ENCODE data around the gene CNTN6. TPM values are rescaled to one million over a fixed set of nuclear protein-coding genes. Genes with fewer than 3 reads are reported as not detected.

Gene CNTN6
- total and polyA plus RNA-seq, 4 experiments from 2014 or later: not detected

GRCh38 chr3:1172644-1173043, 79.8 kb downstream of the CNTN6 start:
- no peak for DNase-seq
- Histone ChIP-seq H3K27me3 (ENCODE audit: insufficient read depth, low read length) (no peaks in the 10 kb centered on the region), H3K4me1 (ENCODE audit: insufficient read depth, low read length) (no peaks in the 10 kb centered on the region), H3K36me3 (ENCODE audit: insufficient read depth, low read length) (no peaks in the 10 kb centered on the region), H3K27ac (ENCODE audit: low read depth, low read length) (no peak overlapping the region), H3K9me3 (ENCODE audit: control insufficient read depth in 1 of 2, low read length in 2 of 2) (no peaks in the 10 kb centered on the region), H3K4me3 (ENCODE audit: low read length in 2 of 2) (no peak overlapping the region)
- Mint-ChIP-seq H3K4me3 (no peak overlapping the region), H3K36me3 (no peaks in the 10 kb centered on the region), H3K9me3 (peaks cover 0 to 19% (median 7%) of the 10 kb centered on the region in 8 donors), H3K4me1 (no peaks in the 10 kb centered on the region), H3K27ac (no peak overlapping the region), H3K27me3 (no peaks in the 10 kb centered on the region)
- ChIA-PET POLR2A (ENCODE audit: partially characterized antibody) (no interaction called here), CTCF (ENCODE audit: partially characterized antibody) (no interaction called here)
- intact Hi-C loops (cut with micrococcal nuclease): no loop called here

- H3K4me1 ChIP-seq (ENCODE audit: insufficient read depth, low read length): no peaks in the 10 kb centered on the region
- no peak overlapping the region for H3K27ac Mint-ChIP-seq
Observed at GRCh38 chr3:1179146-1179545, 86.3 kb downstream of the CNTN6 start.

GRCh38 chr3:1183320-1184048, 90.7 kb downstream of the CNTN6 start:
- ChIA-PET CTCF (ENCODE audit: partially characterized antibody) (no interaction called here), POLR2A (ENCODE audit: partially characterized antibody) (no interaction called here)
- no peaks in the 10 kb centered on the region for H3K36me3 Mint-ChIP-seq
- H3K27me3 ChIP-seq (ENCODE audit: insufficient read depth, low read length): no peaks in the 10 kb centered on the region
- no peak overlapping the region for H3K27ac ChIP-seq (ENCODE audit: low read depth, low read length)
- no peaks in the 10 kb centered on the region for H3K9me3 ChIP-seq (ENCODE audit: control insufficient read depth in 1 of 2, low read length in 2 of 2)
- no peaks in the 10 kb centered on the region for H3K4me1 Mint-ChIP-seq
- no peaks in the 10 kb centered on the region for H3K36me3 ChIP-seq (ENCODE audit: insufficient read depth, low read length)
- H3K4me3 Mint-ChIP-seq: no peak overlapping the region
- intact Hi-C loops (cut with micrococcal nuclease): no loop called here
- H3K27me3 Mint-ChIP-seq: no peaks in the 10 kb centered on the region
- no peak overlapping the region for H3K4me3 ChIP-seq (ENCODE audit: low read length in 2 of 2)
- no peaks in the 10 kb centered on the region for H3K4me1 ChIP-seq (ENCODE audit: insufficient read depth, low read length)
- no peak for DNase-seq
- no peak overlapping the region for H3K27ac Mint-ChIP-seq
- H3K9me3 Mint-ChIP-seq: peaks cover 0 to 6% (median 0%) of the 10 kb centered on the region in 8 donors

More at GRCh38 chr3:1179146-1179545, 86.3 kb downstream of the CNTN6 start:
- H3K4me1 Mint-ChIP-seq: no peaks in the 10 kb centered on the region
- no peaks in the 10 kb centered on the region for H3K36me3 ChIP-seq (ENCODE audit: insufficient read depth, low read length)
- ChIA-PET POLR2A (ENCODE audit: partially characterized antibody) (no interaction called here), CTCF (ENCODE audit: partially characterized antibody) (no interaction called here)
- H3K4me3 ChIP-seq (ENCODE audit: low read length in 2 of 2): no peak overlapping the region
- no peak for DNase-seq
- no peak overlapping the region for H3K27ac ChIP-seq (ENCODE audit: low read depth, low read length)
- no peaks in the 10 kb centered on the region for H3K36me3 Mint-ChIP-seq
- no peaks in the 10 kb centered on the region for H3K27me3 ChIP-seq (ENCODE audit: insufficient read depth, low read length)
- peaks cover 0 to 23% (median 4%) of the 10 kb centered on the region in 8 donors for H3K9me3 Mint-ChIP-seq
- no peak overlapping the region for H3K4me3 Mint-ChIP-seq
- no peaks in the 10 kb centered on the region for H3K27me3 Mint-ChIP-seq
- intact Hi-C loops (cut with micrococcal nuclease): no loop called here
- no peaks in the 10 kb centered on the region for H3K9me3 ChIP-seq (ENCODE audit: control insufficient read depth in 1 of 2, low read length in 2 of 2)

DNA sequence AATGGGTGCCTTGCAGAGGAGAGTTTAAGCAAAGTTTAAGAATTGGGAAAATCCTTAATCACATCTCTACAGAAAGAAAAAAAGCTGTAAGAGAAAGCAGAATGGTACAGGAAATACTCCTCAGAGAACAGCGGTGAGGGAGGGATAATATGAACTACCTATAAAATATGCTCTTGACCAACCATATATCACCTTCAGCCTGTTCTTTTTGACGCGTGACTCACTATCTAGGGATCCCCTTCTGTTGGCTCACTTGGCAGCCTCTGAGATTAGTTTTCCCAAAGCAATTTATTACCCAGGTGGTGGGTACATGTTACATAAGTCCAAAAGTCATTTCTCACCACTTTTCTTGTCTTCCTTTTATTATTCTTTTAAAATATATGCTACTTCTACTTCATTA, 97.7 kb downstream of the CNTN6 start:
- DNase-seq: no peak
- Histone ChIP-seq H3K4me1 (ENCODE audit: insufficient read depth, low read length) (no peaks in the 10 kb centered on the region), H3K4me3 (ENCODE audit: low read length in 2 of 2) (no peak overlapping the region), H3K36me3 (ENCODE audit: insufficient read depth, low read length) (no peaks in the 10 kb centered on the region), H3K9me3 (ENCODE audit: control insufficient read depth in 1 of 2, low read length in 2 of 2) (no peaks in the 10 kb centered on the region), H3K27me3 (ENCODE audit: insufficient read depth, low read length) (no peaks in the 10 kb centered on the region), H3K27ac (ENCODE audit: low read depth, low read length) (no peak overlapping the region)
- intact Hi-C loops (cut with micrococcal nuclease): no loop called here
- H3K4me1 Mint-ChIP-seq: no peaks in the 10 kb centered on the region
- peaks cover 0 to 5% (median 0%) of the 10 kb centered on the region in 8 donors for H3K9me3 Mint-ChIP-seq
- ChIA-PET CTCF (ENCODE audit: partially characterized antibody) (no interaction called here), POLR2A (ENCODE audit: partially characterized antibody) (no interaction called here)
- no peaks in the 10 kb centered on the region for H3K36me3 Mint-ChIP-seq
- H3K4me3 Mint-ChIP-seq: no peak overlapping the region
- no peaks in the 10 kb centered on the region for H3K27me3 Mint-ChIP-seq
- H3K27ac Mint-ChIP-seq: no peak overlapping the region

- DNase-seq: no peak
- Mint-ChIP-seq H3K4me3 (no peak overlapping the region), H3K27ac (no peak overlapping the region), H3K36me3 (no peaks in the 10 kb centered on the region), H3K9me3 (peaks cover 0 to 5% (median 0%) of the 10 kb centered on the region in 8 donors), H3K4me1 (no peaks in the 10 kb centered on the region), H3K27me3 (no peaks in the 10 kb centered on the region)
- Histone ChIP-seq H3K27me3 (ENCODE audit: insufficient read depth, low read length) (no peaks in the 10 kb centered on the region), H3K27ac (ENCODE audit: low read depth, low read length) (no peak overlapping the region), H3K36me3 (ENCODE audit: insufficient read depth, low read length) (no peaks in the 10 kb centered on the region), H3K4me3 (ENCODE audit: low read length in 2 of 2) (no peak overlapping the region), H3K4me1 (ENCODE audit: insufficient read depth, low read length) (no peaks in the 10 kb centered on the region), H3K9me3 (ENCODE audit: control insufficient read depth in 1 of 2, low read length in 2 of 2) (no peaks in the 10 kb centered on the region)
- intact Hi-C loops (cut with micrococcal nuclease): no loop called here
- ChIA-PET CTCF (ENCODE audit: partially characterized antibody) (no interaction called here), POLR2A (ENCODE audit: partially characterized antibody) (no interaction called here)
Observed at GRCh38 chr3:1191026-1191425, 98.2 kb downstream of the CNTN6 start.

DNA sequence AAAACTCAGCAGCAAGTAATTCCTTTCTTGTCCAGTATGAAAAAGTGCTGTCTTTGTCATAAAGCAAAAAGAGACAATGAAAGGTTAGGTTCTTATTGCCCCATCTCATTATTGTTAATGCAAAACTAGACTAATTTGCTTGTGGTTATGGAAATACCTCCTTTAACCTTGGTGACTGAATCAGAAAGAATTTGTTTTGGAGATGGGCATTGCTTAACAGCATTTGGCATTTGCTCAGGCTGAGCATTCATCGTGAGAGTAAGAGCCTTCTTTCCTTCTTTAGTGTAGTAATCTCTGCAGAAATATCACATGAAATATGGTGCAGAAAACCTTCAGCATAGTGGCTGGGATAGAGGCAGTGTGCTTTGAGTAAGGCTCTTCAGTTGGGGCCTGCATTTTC, 103.1 kb downstream of the CNTN6 start:
- Mint-ChIP-seq H3K36me3 (no peaks in the 10 kb centered on the region), H3K4me1 (no peaks in the 10 kb centered on the region), H3K27ac (no peak overlapping the region), H3K4me3 (no peak overlapping the region), H3K9me3 (peaks cover 0 to 13% (median 3%) of the 10 kb centered on the region in 8 donors), H3K27me3 (no peaks in the 10 kb centered on the region)
- ChIA-PET POLR2A (ENCODE audit: partially characterized antibody) (no interaction called here), CTCF (ENCODE audit: partially characterized antibody) (no interaction called here)
- Histone ChIP-seq H3K27me3 (ENCODE audit: insufficient read depth, low read length) (no peaks in the 10 kb centered on the region), H3K9me3 (ENCODE audit: control insufficient read depth in 1 of 2, low read length in 2 of 2) (no peaks in the 10 kb centered on the region), H3K4me1 (ENCODE audit: insufficient read depth, low read length) (no peaks in the 10 kb centered on the region), H3K27ac (ENCODE audit: low read depth, low read length) (no peak overlapping the region), H3K4me3 (ENCODE audit: low read length in 2 of 2) (no peak overlapping the region), H3K36me3 (ENCODE audit: insufficient read depth, low read length) (no peaks in the 10 kb centered on the region)
- intact Hi-C loops (cut with micrococcal nuclease): no loop called here
- no peak for DNase-seq

DNA sequence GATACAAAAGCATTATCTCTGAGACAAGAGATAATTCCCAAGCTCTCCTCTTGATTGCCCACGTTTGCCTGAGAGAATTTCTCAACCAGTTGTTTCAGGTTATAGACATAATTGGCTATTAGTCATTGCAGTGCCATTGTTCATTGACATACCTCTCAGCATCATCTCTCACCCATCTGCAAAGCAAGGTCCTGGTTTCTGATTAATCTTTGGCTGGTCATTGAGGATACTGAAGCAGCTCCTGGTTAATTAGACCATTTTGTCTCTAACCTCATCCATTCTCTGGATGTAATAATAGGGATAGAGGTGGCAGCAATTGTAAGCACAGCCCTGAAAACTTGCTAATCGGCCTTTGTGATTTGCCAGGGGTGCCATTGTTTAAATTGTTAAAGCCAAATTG, 104.2 kb downstream of the CNTN6 start:
- Mint-ChIP-seq H3K36me3 (no peaks in the 10 kb centered on the region), H3K27me3 (no peaks in the 10 kb centered on the region), H3K4me3 (no peak overlapping the region), H3K9me3 (peaks cover 0 to 13% (median 3%) of the 10 kb centered on the region in 8 donors), H3K27ac (no peak overlapping the region), H3K4me1 (no peaks in the 10 kb centered on the region)
- intact Hi-C loops (cut with micrococcal nuclease): no loop called here
- no peak overlapping the region for H3K4me3 ChIP-seq (ENCODE audit: low read length in 2 of 2)
- H3K27ac ChIP-seq (ENCODE audit: low read depth, low read length): no peak overlapping the region
- no peaks in the 10 kb centered on the region for H3K4me1 ChIP-seq (ENCODE audit: insufficient read depth, low read length)
- ChIA-PET CTCF (ENCODE audit: partially characterized antibody) (no interaction called here), POLR2A (ENCODE audit: partially characterized antibody) (no interaction called here)
- no peak for DNase-seq
- H3K9me3 ChIP-seq (ENCODE audit: control insufficient read depth in 1 of 2, low read length in 2 of 2): no peaks in the 10 kb centered on the region
- H3K36me3 ChIP-seq (ENCODE audit: insufficient read depth, low read length): no peaks in the 10 kb centered on the region
- no peaks in the 10 kb centered on the region for H3K27me3 ChIP-seq (ENCODE audit: insufficient read depth, low read length)

- Mint-ChIP-seq H3K4me3 (no peak overlapping the region), H3K36me3 (no peaks in the 10 kb centered on the region)
- CTCF ChIA-PET (ENCODE audit: partially characterized antibody): no interaction called here
Observed at GRCh38 chr3:1200371-1200770, 107.5 kb downstream of the CNTN6 start.

More at GRCh38 chr3:1200371-1200770, 107.5 kb downstream of the CNTN6 start:
- Histone ChIP-seq H3K9me3 (ENCODE audit: control insufficient read depth in 1 of 2, low read length in 2 of 2) (no peaks in the 10 kb centered on the region), H3K27me3 (ENCODE audit: insufficient read depth, low read length) (no peaks in the 10 kb centered on the region), H3K36me3 (ENCODE audit: insufficient read depth, low read length) (no peaks in the 10 kb centered on the region), H3K4me1 (ENCODE audit: insufficient read depth, low read length) (no peaks in the 10 kb centered on the region), H3K27ac (ENCODE audit: low read depth, low read length) (no peak overlapping the region), H3K4me3 (ENCODE audit: low read length in 2 of 2) (no peak overlapping the region)
- Mint-ChIP-seq H3K27ac (no peak overlapping the region), H3K9me3 (peaks cover 0 to 13% (median 5%) of the 10 kb centered on the region in 8 donors), H3K4me1 (no peaks in the 10 kb centered on the region), H3K27me3 (no peaks in the 10 kb centered on the region)
- POLR2A ChIA-PET (ENCODE audit: partially characterized antibody): no interaction called here
- no peak for DNase-seq
- intact Hi-C loops (cut with micrococcal nuclease): no loop called here

Measured in CD4-positive, alpha-beta memory T cell (primary cell).